Measurements from ENCODE around the gene ICAM2. TPM values are rescaled to one million over a fixed set of nuclear protein-coding genes. Genes with fewer than 3 reads are reported as not detected.

ICAM2 gene
- total RNA-seq, 1 experiment from 2014 or later, result 2.0 TPM

GRCh38 chr17:63996430-63997182 is 23.8 kb downstream of the ICAM2 start:
- no peaks in the 10 kb centered on the region for H3K36me3 ChIP-seq (ENCODE audit: control insufficient read depth, insufficient read depth, low read length)
- CTCF ChIA-PET, result no interaction called here
- no peak overlapping the region for H3K4me3 Mint-ChIP-seq (ENCODE audit: unreplicated experiment)
- POLR2A ChIA-PET, result no interaction called here
- H3K9me3 ChIP-seq, result no peaks in the 10 kb centered on the region
- H3K27me3 Mint-ChIP-seq (ENCODE audit: insufficient read depth, unreplicated experiment), result peaks cover 20% of the 10 kb centered on the region
- peak overlapping the region; percentile 1 for H3K27ac Mint-ChIP-seq (ENCODE audit: unreplicated experiment)
- DNase-seq, result peak in 1 of 2 experiments; percentile 12
- H3K9me3 Mint-ChIP-seq (ENCODE audit: unreplicated experiment), result no peaks in the 10 kb centered on the region
- no TSS peak for BruUV-seq (replicated peaks)
- H3K4me1 ChIP-seq, result peaks cover 5% of the 10 kb centered on the region; the same call in 1 of the 2 replicates
- no peaks in the 10 kb centered on the region for H3K27me3 ChIP-seq (replicated peaks; ENCODE audit: control insufficient read depth, insufficient read depth, low read length)
- TF ChIP-seq CTCF (IDR thresholded peaks at IDR 0.05; ENCODE audit: insufficient read depth in 1 of 2, low read depth in 1 of 2, low read length in 1 of 2, severe bottlenecking in 1 of 2, unreplicated experiment in 1 of 2), result no peak
- H3K36me3 Mint-ChIP-seq (ENCODE audit: insufficient read depth, unreplicated experiment), result no peaks in the 10 kb centered on the region
- no peaks in the 10 kb centered on the region for H3K4me1 Mint-ChIP-seq (ENCODE audit: low read depth, unreplicated experiment)
- no peak overlapping the region for H3K4me3 ChIP-seq (ENCODE audit: low read depth, low read length)
- intact Hi-C loops (cut with micrococcal nuclease; ENCODE audit: unreplicated experiment), result no loop called here

- no peaks in the 10 kb centered on the region for H3K4me1 Mint-ChIP-seq (ENCODE audit: low read depth, unreplicated experiment)
- no peak for TF ChIP-seq CTCF (IDR thresholded peaks at IDR 0.05; ENCODE audit: insufficient read depth in 1 of 2, low read depth in 1 of 2, low read length in 1 of 2, severe bottlenecking in 1 of 2, unreplicated experiment in 1 of 2)
- CTCF ChIA-PET, result no interaction called here
These were observed 24.8 kb downstream of the ICAM2 start for GRCh38 chr17:63995626-63996025.

GRCh38 chr17:63993368-63993985 is 27.0 kb downstream of the ICAM2 start:
- ChIA-PET CTCF (interaction anchor here (0.7 kb wide), 1 partner anchor 140 kb away, joined by 3 read pairs; no protein-coding TSS in a partner anchor), POLR2A (no interaction called here)
- no peak overlapping the region for H3K4me3 ChIP-seq (ENCODE audit: low read depth, low read length)
- Mint-ChIP-seq H3K4me1 (ENCODE audit: low read depth, unreplicated experiment) (no peaks in the 10 kb centered on the region), H3K27ac (ENCODE audit: unreplicated experiment) (no peak overlapping the region), H3K27me3 (ENCODE audit: insufficient read depth, unreplicated experiment) (peaks cover 22% of the 10 kb centered on the region), H3K36me3 (ENCODE audit: insufficient read depth, unreplicated experiment) (no peaks in the 10 kb centered on the region), H3K4me3 (ENCODE audit: unreplicated experiment) (no peak overlapping the region), H3K9me3 (ENCODE audit: unreplicated experiment) (no peaks in the 10 kb centered on the region)
- no TSS peak for BruUV-seq (replicated peaks)
- H3K9me3 ChIP-seq, result no peaks in the 10 kb centered on the region
- H3K36me3 ChIP-seq (ENCODE audit: control insufficient read depth, insufficient read depth, low read length), result no peaks in the 10 kb centered on the region
- peak in 1 of 2 experiments; percentile 23 for DNase-seq
- H3K27me3 ChIP-seq (replicated peaks; ENCODE audit: control insufficient read depth, insufficient read depth, low read length), result no peaks in the 10 kb centered on the region
- intact Hi-C loops (cut with micrococcal nuclease; ENCODE audit: unreplicated experiment), result no loop called here
- H3K4me1 ChIP-seq, result peaks cover 5% of the 10 kb centered on the region; the same call in 1 of the 2 replicates
- no peak for TF ChIP-seq CTCF (IDR thresholded peaks at IDR 0.05; ENCODE audit: insufficient read depth in 1 of 2, low read depth in 1 of 2, low read length in 1 of 2, severe bottlenecking in 1 of 2, unreplicated experiment in 1 of 2)

More at GRCh38 chr17:63995626-63996025, 24.8 kb downstream of the ICAM2 start:
- H3K4me1 ChIP-seq, result peaks cover 5% of the 10 kb centered on the region; the same call in 1 of the 2 replicates
- H3K4me3 Mint-ChIP-seq (ENCODE audit: unreplicated experiment), result no peak overlapping the region
- H3K36me3 ChIP-seq (ENCODE audit: control insufficient read depth, insufficient read depth, low read length), result no peaks in the 10 kb centered on the region
- no peaks in the 10 kb centered on the region for H3K36me3 Mint-ChIP-seq (ENCODE audit: insufficient read depth, unreplicated experiment)
- no peak overlapping the region for H3K27ac Mint-ChIP-seq (ENCODE audit: unreplicated experiment)
- H3K27me3 Mint-ChIP-seq (ENCODE audit: insufficient read depth, unreplicated experiment), result peaks cover 22% of the 10 kb centered on the region
- H3K9me3 ChIP-seq, result no peaks in the 10 kb centered on the region
- H3K4me3 ChIP-seq (ENCODE audit: low read depth, low read length), result no peak overlapping the region
- intact Hi-C loops (cut with micrococcal nuclease; ENCODE audit: unreplicated experiment), result no loop called here
- no peaks in the 10 kb centered on the region for H3K27me3 ChIP-seq (replicated peaks; ENCODE audit: control insufficient read depth, insufficient read depth, low read length)
- DNase-seq, result peak in 1 of 2 experiments; percentile 30
- POLR2A ChIA-PET, result no interaction called here
- no TSS peak for BruUV-seq (replicated peaks)
- no peaks in the 10 kb centered on the region for H3K9me3 Mint-ChIP-seq (ENCODE audit: unreplicated experiment)
